HFFc6 (cell line): Measurements from ENCODE around the gene INO80B. TPM values are rescaled to one million over a fixed set of nuclear protein-coding genes. Genes with fewer than 3 reads are reported as not detected.
"Not testable (repeated sequence)": the region's sequence is repeated elsewhere in the genome, so short reads cannot be mapped to it uniquely, and the experiment has no call there.

Experiments
- DNase-seq: peaks from one replicate; pipeline ENCODE4 v3.0.0-alpha.2; 2018
- H3K27ac Mint-ChIP-seq: 2 replicates; pipeline ENCODE4 v1.8.0; 2020; ENCODE audit warnings: mild to moderate bottlenecking, mixed read lengths
- H3K27me3 Mint-ChIP-seq: 2 replicates; pipeline ENCODE4 v1.8.0; 2021; ENCODE audit warnings: mild to moderate bottlenecking, moderate library complexity, mixed read lengths; ENCODE audit not compliant: insufficient read depth
- H3K36me3 Mint-ChIP-seq: 2 replicates; pipeline ENCODE4 v1.8.0; 2021; ENCODE audit warnings: low read depth, mixed read lengths
- H3K4me1 Mint-ChIP-seq: 2 replicates; pipeline ENCODE4 v1.8.0; 2020; ENCODE audit warnings: low read depth, mixed read lengths
- H3K4me3 Mint-ChIP-seq: 2 replicates; pipeline ENCODE4 v1.8.0; 2020; ENCODE audit warnings: mild to moderate bottlenecking, moderate library complexity, mixed read lengths
- H3K9me3 Mint-ChIP-seq: 2 replicates; pipeline ENCODE4 v1.8.0; 2020; ENCODE audit warnings: mild to moderate bottlenecking, mixed read lengths
- total RNA-seq, 6 experiments: library from RNA; stranded (reverse); fragmentation: NEBNext Ultra II Directional; extraction: Animal tissue kit (Norgen Biotek cat#: 25700); gene quantifications; 2 replicates in 1 of 6; 3 replicates in 5 of 6; pipeline ENCODE4 v1.2.3, GENCODE V29; 2021
- TF ChIP-seq, protein P1 (sequence below): fragments of 200-600 bp; sonication (generic); IDR thresholded peaks from 2 replicates; pipeline ENCODE4 v1.5.0; 2021; ENCODE audit warnings: antibody characterized with exemption, mild to moderate bottlenecking

INO80B gene
- total RNA-seq, 6 experiments from 2014 or later = 18.4 to 26.9 (median 21.4) TPM

DNA sequence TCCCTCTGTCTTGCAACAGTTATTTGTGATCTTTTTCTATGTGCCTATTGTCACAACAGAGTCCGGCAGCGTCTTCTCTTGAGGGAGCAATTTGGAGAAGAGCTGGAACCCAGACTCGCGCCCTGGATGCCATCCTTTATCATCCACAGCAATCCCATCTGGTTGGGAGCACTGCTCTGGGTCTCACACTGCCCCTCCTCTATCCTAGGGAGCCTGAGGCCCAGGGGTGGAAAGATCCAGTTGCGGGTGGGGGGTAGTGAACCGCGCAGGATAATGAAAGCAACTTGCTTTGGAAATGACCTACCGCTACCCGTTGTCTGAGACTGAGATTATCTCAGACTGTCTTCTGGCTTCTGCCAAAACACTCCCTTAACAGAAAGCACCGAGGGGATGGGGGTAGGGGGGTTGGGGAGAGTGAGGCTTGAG is 4.1 kb downstream of the INO80B start:
- Mint-ChIP-seq H3K9me3 (no peaks in the 10 kb centered on the region), H3K27ac (peak overlapping the region; percentile 88), H3K4me3 (peak overlapping the region; percentile 94), H3K27me3 (peaks cover 4% of the 10 kb centered on the region), H3K4me1 (peaks cover 50% of the 10 kb centered on the region), H3K36me3 (peaks cover 17% of the 10 kb centered on the region)
- no peak for DNase-seq
- TF ChIP-seq, protein P1, sequence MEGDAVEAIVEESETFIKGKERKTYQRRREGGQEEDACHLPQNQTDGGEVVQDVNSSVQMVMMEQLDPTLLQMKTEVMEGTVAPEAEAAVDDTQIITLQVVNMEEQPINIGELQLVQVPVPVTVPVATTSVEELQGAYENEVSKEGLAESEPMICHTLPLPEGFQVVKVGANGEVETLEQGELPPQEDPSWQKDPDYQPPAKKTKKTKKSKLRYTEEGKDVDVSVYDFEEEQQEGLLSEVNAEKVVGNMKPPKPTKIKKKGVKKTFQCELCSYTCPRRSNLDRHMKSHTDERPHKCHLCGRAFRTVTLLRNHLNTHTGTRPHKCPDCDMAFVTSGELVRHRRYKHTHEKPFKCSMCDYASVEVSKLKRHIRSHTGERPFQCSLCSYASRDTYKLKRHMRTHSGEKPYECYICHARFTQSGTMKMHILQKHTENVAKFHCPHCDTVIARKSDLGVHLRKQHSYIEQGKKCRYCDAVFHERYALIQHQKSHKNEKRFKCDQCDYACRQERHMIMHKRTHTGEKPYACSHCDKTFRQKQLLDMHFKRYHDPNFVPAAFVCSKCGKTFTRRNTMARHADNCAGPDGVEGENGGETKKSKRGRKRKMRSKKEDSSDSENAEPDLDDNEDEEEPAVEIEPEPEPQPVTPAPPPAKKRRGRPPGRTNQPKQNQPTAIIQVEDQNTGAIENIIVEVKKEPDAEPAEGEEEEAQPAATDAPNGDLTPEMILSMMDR = no peak

DNA sequence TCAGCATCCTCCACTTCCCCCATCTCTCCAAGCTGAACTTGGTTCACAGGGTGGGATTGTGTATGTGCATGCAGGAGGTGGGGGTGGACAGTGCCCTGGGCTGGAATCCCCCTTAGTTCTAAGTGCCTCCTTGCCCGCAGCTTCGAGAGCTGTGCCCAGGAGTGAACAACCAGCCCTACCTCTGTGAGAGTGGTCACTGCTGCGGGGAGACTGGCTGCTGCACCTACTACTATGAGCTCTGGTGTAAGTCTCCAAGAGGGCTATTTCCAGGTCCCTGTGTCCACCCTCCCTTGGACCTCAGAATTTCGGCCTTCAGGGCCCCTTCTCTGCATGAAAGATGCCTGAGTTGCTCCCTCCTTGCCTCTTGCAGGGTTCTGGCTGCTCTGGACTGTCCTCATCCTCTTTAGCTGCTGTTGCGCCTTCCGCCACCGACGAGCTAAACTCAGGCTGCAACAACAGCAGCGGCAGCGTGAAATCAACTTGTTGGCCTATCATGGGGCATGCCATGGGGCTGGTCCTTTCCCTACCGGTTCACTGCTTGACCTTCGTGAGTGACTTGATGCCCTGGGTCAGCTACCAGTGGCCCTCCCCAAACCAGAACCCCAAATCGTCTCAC is 4.7 kb downstream of the INO80B start:
- not testable (repeated sequence) for H3K27me3 Mint-ChIP-seq, DNase-seq, H3K9me3 Mint-ChIP-seq
- Mint-ChIP-seq H3K4me1 (peaks cover 45% of the 10 kb centered on the region), H3K27ac (peak overlapping the region; percentile 88), H3K4me3 (peak overlapping the region; percentile 94), H3K36me3 (peaks cover 17% of the 10 kb centered on the region)

DNA sequence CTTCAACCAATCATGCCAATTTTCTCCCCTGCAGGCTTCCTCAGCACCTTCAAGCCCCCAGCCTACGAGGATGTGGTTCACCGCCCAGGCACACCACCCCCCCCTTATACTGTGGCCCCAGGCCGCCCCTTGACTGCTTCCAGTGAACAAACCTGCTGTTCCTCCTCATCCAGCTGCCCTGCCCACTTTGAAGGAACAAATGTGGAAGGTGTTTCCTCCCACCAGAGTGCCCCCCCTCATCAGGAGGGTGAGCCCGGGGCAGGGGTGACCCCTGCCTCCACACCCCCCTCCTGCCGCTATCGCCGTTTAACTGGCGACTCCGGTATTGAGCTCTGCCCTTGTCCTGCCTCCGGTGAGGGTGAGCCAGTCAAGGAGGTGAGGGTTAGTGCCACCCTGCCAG is 5.3 kb downstream of the INO80B start:
- H3K27ac Mint-ChIP-seq = peak overlapping the region; percentile 14; the same call in 1 of the 2 replicates

DNA sequence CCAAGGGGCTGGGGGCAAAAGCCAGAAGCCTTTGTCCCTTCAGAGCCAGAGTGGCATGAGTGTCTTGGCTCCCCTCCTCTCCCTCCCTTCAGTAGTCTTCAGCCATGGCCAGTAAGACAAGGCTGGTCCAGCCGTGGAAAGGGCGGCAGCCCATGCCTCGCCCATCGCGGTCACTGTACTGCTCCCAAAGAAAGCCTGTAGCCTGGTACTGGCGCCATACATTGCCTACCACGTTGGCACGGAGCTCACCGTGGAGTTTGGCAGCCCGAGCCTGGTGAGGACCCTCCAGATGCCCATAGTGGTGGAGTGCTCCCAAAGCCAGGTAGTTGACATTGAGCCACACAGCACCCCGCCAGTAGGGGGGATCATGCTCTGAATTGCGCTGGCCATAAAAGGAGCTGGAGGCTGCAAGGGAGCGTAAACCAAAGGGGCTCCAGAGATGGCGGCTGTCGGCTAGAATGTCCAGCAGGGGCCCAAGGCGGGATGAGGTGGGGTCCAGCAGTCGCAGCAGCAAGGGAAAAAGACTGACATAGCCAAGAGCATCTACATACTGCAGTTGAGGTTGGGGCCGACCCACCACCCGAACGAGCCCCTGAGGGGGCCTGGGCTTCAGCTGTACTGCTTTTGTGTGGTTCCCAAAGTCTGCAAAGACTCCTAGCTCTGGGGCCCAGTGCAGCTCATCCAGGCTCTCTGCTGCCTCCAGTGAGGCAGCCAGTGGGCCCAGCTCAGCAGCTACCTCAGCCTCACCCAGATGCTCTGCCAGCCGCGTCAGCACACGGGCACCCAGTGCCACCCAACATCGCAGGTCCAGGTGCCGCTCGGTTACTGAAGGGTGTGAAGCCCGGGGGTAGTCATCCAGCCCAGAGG is 6.5 kb downstream of the INO80B start:
- Mint-ChIP-seq H3K4me3 (no peak overlapping the region), H3K27me3 (peaks cover 6% of the 10 kb centered on the region), H3K27ac (no peak overlapping the region), H3K4me1 (peaks cover 38% of the 10 kb centered on the region), H3K36me3 (peaks cover 17% of the 10 kb centered on the region), H3K9me3 (no peaks in the 10 kb centered on the region)
- DNase-seq = no peak
- TF ChIP-seq, protein P1 = peak; percentile 36; the same call in 1 of the 2 replicates

More for the DNA sequence above, 5.3 kb downstream of the INO80B start:
- Mint-ChIP-seq H3K36me3 (peaks cover 17% of the 10 kb centered on the region), H3K4me3 (peak overlapping the region; percentile 94), H3K4me1 (peaks cover 40% of the 10 kb centered on the region)
- not testable (repeated sequence) for H3K27me3 Mint-ChIP-seq, DNase-seq, H3K9me3 Mint-ChIP-seq

DNA sequence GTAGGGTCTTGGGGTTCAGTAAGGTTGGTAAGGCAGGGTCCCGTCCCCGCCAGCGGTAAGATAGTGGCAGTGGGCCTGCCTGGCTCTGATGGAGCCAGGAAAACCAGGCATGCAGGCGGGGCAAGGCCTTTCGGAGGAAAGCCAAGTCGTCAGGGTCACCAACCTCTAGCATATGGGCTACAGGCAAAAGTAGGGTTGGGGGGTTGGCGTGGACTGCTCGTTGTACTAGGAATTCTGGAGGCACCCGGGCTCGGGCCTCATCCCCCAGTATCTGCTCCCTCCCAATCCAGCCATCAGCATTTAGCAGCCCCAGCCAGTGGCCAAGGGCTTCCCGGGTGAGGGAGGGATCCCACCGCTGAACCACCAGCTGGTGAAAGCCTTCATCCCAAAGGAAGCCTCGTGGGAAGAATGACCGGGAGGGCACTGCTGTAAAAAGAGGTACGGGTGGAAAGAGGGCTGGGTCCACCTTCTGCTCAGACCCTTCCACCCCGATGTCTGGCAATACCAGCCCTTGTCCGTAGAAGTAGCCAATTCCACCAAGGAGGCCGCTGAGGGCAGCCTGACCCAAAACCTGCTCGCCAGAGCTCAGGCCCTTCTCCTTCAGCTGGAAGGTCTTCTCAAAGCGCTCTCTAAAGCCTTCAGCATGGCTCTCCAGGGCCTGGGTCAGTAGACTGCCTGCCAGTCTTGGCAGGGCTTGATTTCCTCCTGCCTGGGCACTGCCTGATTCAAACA is 7.3 kb downstream of the INO80B start:
- DNase-seq = no peak
- TF ChIP-seq, protein P1 = no peak
- peaks cover 30% of the 10 kb centered on the region for H3K4me1 Mint-ChIP-seq
- H3K27me3 Mint-ChIP-seq = peaks cover 6% of the 10 kb centered on the region
- H3K27ac Mint-ChIP-seq = no peak overlapping the region
- no peak overlapping the region for H3K4me3 Mint-ChIP-seq
- no peaks in the 10 kb centered on the region for H3K9me3 Mint-ChIP-seq
- peaks cover 17% of the 10 kb centered on the region for H3K36me3 Mint-ChIP-seq

DNA sequence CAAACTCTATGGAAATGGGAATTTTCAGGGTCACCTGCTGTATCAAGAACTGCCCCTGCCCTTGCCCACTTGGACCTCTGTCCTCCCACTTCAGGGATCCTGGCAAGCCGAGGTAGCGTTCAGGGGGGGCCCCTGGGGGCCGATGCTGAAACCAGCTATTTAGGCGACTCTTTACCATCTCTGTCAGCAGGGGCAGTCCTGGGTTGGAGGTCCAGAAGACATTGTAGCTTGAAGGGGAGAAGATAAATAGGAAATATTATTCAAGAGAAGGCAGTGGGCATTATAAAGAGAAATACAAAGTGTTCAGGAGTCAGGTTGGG is 7.9 kb downstream of the INO80B start:
- TF ChIP-seq, protein P1 = no peak
- Mint-ChIP-seq H3K27me3 (peaks cover 6% of the 10 kb centered on the region), H3K4me1 (peaks cover 28% of the 10 kb centered on the region), H3K36me3 (peaks cover 17% of the 10 kb centered on the region), H3K27ac (no peak overlapping the region), H3K9me3 (no peaks in the 10 kb centered on the region), H3K4me3 (peak overlapping the region; percentile 72; the same call in 1 of the 2 replicates)
- no peak for DNase-seq
